ENCODE results near the gene SST.

Gene SST

DNA sequence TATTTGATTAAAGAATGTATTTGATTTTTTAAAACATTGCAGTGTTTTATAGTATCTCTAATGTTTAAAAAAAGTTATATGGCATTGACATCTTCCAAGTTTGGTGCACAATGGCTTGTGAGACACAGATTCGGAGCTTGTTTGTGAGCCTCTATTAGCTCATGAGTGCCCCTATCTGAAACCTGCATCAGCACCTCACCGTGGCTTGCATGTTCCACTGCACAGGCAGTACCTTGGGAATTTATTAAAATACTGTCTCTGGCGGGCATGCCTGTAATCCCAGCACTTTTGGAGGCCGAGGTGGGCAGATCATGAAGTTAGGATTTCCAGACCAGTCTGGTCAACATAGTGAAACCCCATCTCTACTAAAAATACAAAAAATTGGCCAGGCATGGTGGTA is 39.0 kb upstream of the SST start:
- DNase-seq (ENCODE audit: low spot score) = no peak

DNA sequence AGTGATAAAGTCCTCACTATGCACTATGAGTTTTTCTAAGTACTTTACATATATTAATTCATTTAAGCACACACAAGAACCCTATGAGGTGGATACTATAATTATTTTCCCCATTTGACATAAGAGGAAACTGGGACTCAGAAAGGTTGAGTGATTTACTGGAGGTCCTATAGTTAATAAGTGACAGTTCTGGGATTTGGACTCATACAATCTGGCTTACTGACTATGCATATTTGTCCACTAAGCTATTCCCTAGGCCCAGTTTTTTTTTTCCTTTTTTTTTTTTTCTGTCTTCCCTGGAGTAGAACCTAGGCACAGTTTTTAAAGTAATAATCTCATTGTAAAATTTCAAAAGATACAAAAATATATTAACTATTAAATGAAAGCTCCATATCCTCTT is 38.5 kb upstream of the SST start:
- Histone ChIP-seq H3K4me3 (no peak overlapping the region), H3K27ac (no peak overlapping the region)
- no peak for DNase-seq (ENCODE audit: low spot score)
- TF ChIP-seq, protein P1, sequence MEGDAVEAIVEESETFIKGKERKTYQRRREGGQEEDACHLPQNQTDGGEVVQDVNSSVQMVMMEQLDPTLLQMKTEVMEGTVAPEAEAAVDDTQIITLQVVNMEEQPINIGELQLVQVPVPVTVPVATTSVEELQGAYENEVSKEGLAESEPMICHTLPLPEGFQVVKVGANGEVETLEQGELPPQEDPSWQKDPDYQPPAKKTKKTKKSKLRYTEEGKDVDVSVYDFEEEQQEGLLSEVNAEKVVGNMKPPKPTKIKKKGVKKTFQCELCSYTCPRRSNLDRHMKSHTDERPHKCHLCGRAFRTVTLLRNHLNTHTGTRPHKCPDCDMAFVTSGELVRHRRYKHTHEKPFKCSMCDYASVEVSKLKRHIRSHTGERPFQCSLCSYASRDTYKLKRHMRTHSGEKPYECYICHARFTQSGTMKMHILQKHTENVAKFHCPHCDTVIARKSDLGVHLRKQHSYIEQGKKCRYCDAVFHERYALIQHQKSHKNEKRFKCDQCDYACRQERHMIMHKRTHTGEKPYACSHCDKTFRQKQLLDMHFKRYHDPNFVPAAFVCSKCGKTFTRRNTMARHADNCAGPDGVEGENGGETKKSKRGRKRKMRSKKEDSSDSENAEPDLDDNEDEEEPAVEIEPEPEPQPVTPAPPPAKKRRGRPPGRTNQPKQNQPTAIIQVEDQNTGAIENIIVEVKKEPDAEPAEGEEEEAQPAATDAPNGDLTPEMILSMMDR (IDR thresholded peaks at IDR 0.05) = no peak

More for the DNA sequence above, 39.0 kb upstream of the SST start:
- TF ChIP-seq, protein P1 (IDR thresholded peaks at IDR 0.05) = no peak
- Histone ChIP-seq H3K4me3 (no peak overlapping the region), H3K27ac (no peak overlapping the region)

- TF ChIP-seq, protein P1 (IDR thresholded peaks at IDR 0.05) = no peak
- H3K27ac ChIP-seq = no peak overlapping the region
- no peak for DNase-seq (ENCODE audit: low spot score)
- H3K4me3 ChIP-seq = no peak overlapping the region
Observed at GRCh38 chr3:187706971-187707370, 36.8 kb upstream of the SST start.

DNA sequence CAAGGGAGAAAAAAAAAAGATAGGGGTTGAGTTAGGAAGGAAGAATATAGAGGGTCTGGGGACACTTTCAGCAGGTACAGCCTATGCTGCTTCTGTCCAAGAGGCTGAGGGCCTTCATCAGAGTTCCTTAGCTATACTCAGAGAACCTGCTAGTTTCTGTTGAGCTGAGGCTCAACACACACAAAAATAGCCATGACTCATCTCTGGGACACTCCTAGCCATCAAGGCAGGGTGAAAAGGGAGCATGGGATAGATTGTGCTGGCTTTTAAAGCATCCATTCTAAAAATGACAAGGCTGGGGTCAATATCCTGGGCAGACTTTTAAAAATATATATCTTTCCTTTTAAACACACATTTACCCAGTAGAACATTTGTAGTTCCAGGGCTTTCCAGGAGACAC is 35.0 kb upstream of the SST start:
- TF ChIP-seq, protein P1 (IDR thresholded peaks at IDR 0.05) = no peak
- H3K4me3 ChIP-seq = no peak overlapping the region
- H3K27ac ChIP-seq = no peak overlapping the region
- no peak for DNase-seq (ENCODE audit: low spot score)

GRCh38 chr3:187702507-187703033 is 32.4 kb upstream of the SST start, which contains the start of gene RTP2:
Gene RTP2, minus strand, starts transcription at chr3:187702557. Its CDS starts 429 bp downstream, at chr3:187702128.
- no peak within 1 kb of the TSS for H3K27ac ChIP-seq
- DNase-seq (ENCODE audit: low spot score) = no peak
- no peak within 1 kb of the TSS for H3K4me3 ChIP-seq
- TF ChIP-seq, protein P1 (IDR thresholded peaks at IDR 0.05) = no peak

- H3K27ac ChIP-seq = no peak overlapping the region
- no peak for DNase-seq (ENCODE audit: low spot score)
- TF ChIP-seq, protein P1 (IDR thresholded peaks at IDR 0.05) = no peak
- no peak overlapping the region for H3K4me3 ChIP-seq
Observed at GRCh38 chr3:187700249-187700648, 30.1 kb upstream of the SST start.
